Activated CD4-positive, alpha-beta T cell treated with anti-CD3 and anti-CD28 coated beads, Interleukin-2, amount 10 ng/mL, durations not matched to agents 24 days and 14 days (primary cell): ENCODE data around the gene RCOR3. TPM values are rescaled to one million over a fixed set of nuclear protein-coding genes. Genes with fewer than 3 reads are reported as not detected.
"Not testable (repeated sequence)": the region's sequence is repeated elsewhere in the genome, so short reads cannot be mapped to it uniquely, and the experiment has no call there.

ENCODE experiments used
- DNase-seq: peaks from one replicate; pipeline ENCODE4 v3.0.0; 2022
- H3K27ac Mint-ChIP-seq: one replicate; pipeline ENCODE4 v1.8.0; 2022; ENCODE audit warnings: mild to moderate bottlenecking, mixed read lengths
- H3K27me3 Mint-ChIP-seq: one replicate; pipeline ENCODE4 v1.8.0; 2022; ENCODE audit warnings: mixed read lengths
- H3K36me3 Mint-ChIP-seq: one replicate; pipeline ENCODE4 v1.8.0; 2022; ENCODE audit warnings: low read depth, mild to moderate bottlenecking, mixed read lengths
- H3K4me1 Mint-ChIP-seq: one replicate; pipeline ENCODE4 v1.8.0; 2021; ENCODE audit warnings: mixed read lengths
- H3K4me3 Mint-ChIP-seq: one replicate; pipeline ENCODE4 v1.8.0; 2022; ENCODE audit warnings: mild to moderate bottlenecking, moderate library complexity, mixed read lengths
- H3K9me3 Mint-ChIP-seq: one replicate; pipeline ENCODE4 v1.8.0; 2021; ENCODE audit warnings: mixed read lengths
- intact Hi-C: fragments of 100-400 bp; cut with micrococcal nuclease; formaldehyde crosslinking; loops from one replicate; pipeline ENCODE4 v1.15.1; 2023
- total RNA-seq: library from RNA; stranded (reverse); gene quantifications from 2 replicates; pipeline ENCODE4 v1.2.3, GENCODE V29; 2022

RCOR3 gene
- total RNA-seq, 1 donor from 2014 or later, result 39.8 TPM

- H3K36me3 Mint-ChIP-seq, result peaks cover 53% of the 10 kb centered on the region
- DNase-seq, result no peak
- H3K9me3 Mint-ChIP-seq, result no peaks in the 10 kb centered on the region
- intact Hi-C loops, result no loop called here
- no peak overlapping the region for H3K4me3 Mint-ChIP-seq
- no peaks in the 10 kb centered on the region for H3K27me3 Mint-ChIP-seq
- peak overlapping the region; percentile 72 for H3K27ac Mint-ChIP-seq
- peaks cover 49% of the 10 kb centered on the region for H3K4me1 Mint-ChIP-seq
Measured at GRCh38 chr1:211344152-211344618, 85.0 kb downstream of the RCOR3 start.

- H3K4me3 Mint-ChIP-seq, result no peak overlapping the region
- peaks cover 61% of the 10 kb centered on the region for H3K36me3 Mint-ChIP-seq
- intact Hi-C loops, result no loop called here
- DNase-seq, result no peak
- H3K9me3 Mint-ChIP-seq, result no peaks in the 10 kb centered on the region
- peaks cover 49% of the 10 kb centered on the region for H3K4me1 Mint-ChIP-seq
- no peak overlapping the region for H3K27ac Mint-ChIP-seq
- H3K27me3 Mint-ChIP-seq, result no peaks in the 10 kb centered on the region
Measured at GRCh38 chr1:211345719-211346118, 86.6 kb downstream of the RCOR3 start.

DNA sequence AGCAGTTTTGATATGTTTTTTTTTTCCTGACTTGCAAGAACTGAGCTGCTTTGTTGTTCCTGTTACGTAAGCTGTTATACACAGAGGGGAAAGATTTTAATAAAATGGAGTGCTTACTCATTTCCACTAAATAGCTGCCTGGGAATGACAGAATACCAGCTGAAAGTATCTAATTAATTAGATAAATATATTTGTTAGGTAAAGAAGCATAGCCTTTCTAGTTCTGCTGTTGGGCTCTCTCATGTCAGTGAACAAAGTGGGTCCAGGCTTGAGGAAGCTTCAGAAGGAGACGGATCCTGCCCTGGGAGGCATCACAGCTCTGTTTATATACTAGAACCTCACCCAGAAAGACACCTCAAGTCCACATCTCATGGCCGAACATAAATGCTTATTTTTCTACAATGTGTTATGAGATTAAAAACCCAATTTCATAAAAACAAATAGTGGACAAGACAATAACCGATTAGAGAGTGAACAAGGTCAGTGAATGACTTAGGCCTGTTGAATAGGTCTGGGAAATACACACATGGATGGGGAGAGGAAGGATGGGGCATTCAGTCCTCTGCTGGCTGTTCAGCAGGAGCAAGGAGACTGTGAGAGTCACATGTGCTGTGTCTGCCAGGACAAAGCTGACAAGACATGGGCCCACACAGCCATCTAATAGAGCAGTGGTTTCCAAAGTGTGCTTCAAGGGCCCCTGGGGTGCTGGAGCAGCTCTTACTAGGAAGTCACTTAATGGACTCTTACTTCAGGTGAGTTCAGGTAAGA lies 88.1 kb downstream of the RCOR3 start:
- no peak for DNase-seq

DNA sequence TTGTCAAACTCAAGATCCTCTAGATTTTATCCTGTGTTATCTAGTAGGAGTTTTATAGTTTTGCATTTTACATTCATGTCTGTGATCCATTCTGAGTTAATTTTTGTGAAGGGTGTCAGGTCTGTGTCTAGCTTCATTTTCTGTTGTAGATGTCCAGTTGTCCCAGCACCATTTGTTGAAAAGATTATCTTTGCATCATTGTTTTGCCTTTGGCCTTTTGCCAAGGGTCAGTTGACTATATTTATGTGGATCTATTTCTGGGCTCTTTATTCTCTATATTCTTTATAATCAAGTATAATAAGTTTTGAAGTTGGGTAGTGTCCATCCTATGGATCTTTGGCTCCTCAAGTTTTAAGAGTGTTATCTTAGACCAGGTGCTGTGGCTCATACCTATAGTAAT lies 89.4 kb downstream of the RCOR3 start:
- Mint-ChIP-seq H3K4me1 (peaks cover 44% of the 10 kb centered on the region), H3K9me3 (peaks cover 6% of the 10 kb centered on the region), H3K27me3 (no peaks in the 10 kb centered on the region), H3K4me3 (no peak overlapping the region), H3K36me3 (peaks cover 66% of the 10 kb centered on the region), H3K27ac (no peak overlapping the region)
- intact Hi-C loops, result no loop called here
- DNase-seq, result no peak

More for the DNA sequence above, 88.1 kb downstream of the RCOR3 start:
- Mint-ChIP-seq H3K4me1 (peaks cover 43% of the 10 kb centered on the region), H3K27ac (no peak overlapping the region), H3K9me3 (peaks cover 6% of the 10 kb centered on the region), H3K27me3 (no peaks in the 10 kb centered on the region), H3K4me3 (no peak overlapping the region), H3K36me3 (peaks cover 63% of the 10 kb centered on the region)
- intact Hi-C loops, result no loop called here

GRCh38 chr1:211349741-211350140 lies 90.6 kb downstream of the RCOR3 start:
- Mint-ChIP-seq H3K27me3 (no peaks in the 10 kb centered on the region), H3K36me3 (peaks cover 67% of the 10 kb centered on the region), H3K4me1 (peaks cover 43% of the 10 kb centered on the region), H3K9me3 (peaks cover 6% of the 10 kb centered on the region), H3K27ac (no peak overlapping the region), H3K4me3 (no peak overlapping the region)
- DNase-seq, result no peak
- intact Hi-C loops, result no loop called here

DNA sequence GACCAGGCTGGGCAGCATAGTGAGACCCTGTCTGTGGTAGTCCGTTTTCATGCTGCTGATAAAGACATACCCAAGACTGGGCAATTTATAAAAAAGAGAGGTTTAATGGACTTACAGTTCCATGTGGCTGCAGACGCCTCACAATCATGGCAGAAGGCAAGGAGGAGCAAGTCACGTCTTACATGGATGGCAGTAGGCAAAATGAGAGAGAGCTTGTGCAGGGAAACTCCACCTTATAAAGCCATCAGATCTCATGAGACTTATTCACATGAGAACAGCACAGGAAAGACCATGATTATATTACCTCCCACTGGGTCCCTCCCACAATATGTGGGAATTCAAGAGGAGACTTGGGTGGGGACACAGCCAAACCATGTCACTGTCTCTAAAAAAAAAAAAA lies 92.9 kb downstream of the RCOR3 start:
- Mint-ChIP-seq H3K4me3 (peak overlapping the region; percentile 19), H3K4me1 (peaks cover 51% of the 10 kb centered on the region), H3K27ac (peak overlapping the region; percentile 21), H3K36me3 (peaks cover 70% of the 10 kb centered on the region)
- intact Hi-C loops, H3K9me3 Mint-ChIP-seq, H3K27me3 Mint-ChIP-seq, DNase-seq: not testable (repeated sequence)

DNA sequence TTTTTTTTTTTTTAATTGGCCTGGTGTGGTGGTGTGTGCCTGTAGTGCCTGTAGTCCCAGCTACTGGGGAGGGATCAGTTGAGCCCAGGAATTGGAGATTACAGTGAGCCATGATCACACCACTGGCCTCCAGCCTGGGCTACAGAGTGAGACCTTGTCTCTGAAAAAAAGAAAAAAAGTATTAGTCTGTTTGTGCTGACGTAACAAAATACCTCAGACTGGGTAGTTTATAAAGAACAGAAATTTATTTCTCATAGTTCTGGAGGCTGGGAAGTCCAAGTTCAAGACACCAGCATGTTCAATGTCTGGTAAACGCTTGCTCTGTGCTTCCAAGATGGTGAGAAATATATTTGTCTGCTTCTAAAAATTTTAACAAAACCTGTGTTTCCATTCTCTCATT lies 93.3 kb downstream of the RCOR3 start:
- H3K9me3 Mint-ChIP-seq, result peaks cover 6% of the 10 kb centered on the region
- no peak for DNase-seq
- H3K4me1 Mint-ChIP-seq, result peaks cover 52% of the 10 kb centered on the region
- H3K4me3 Mint-ChIP-seq, result no peak overlapping the region
- H3K36me3 Mint-ChIP-seq, result peaks cover 71% of the 10 kb centered on the region
- H3K27ac Mint-ChIP-seq, result no peak overlapping the region
- no peaks in the 10 kb centered on the region for H3K27me3 Mint-ChIP-seq
- intact Hi-C loops, result no loop called here

- Mint-ChIP-seq H3K36me3 (peaks cover 69% of the 10 kb centered on the region), H3K9me3 (peaks cover 6% of the 10 kb centered on the region), H3K4me3 (peak overlapping the region; percentile 67), H3K27me3 (no peaks in the 10 kb centered on the region), H3K4me1 (peaks cover 50% of the 10 kb centered on the region), H3K27ac (peak overlapping the region; percentile 79)
- DNase-seq, result peak; percentile 81
- intact Hi-C loops, result loop anchor here (1.0 kb wide), 1 partner anchor 30 kb away; no protein-coding TSS in a partner anchor
Measured at GRCh38 chr1:211352985-211353515, 93.9 kb downstream of the RCOR3 start.

GRCh38 chr1:211353562-211354212 lies 94.5 kb downstream of the RCOR3 start:
- peaks cover 50% of the 10 kb centered on the region for H3K4me1 Mint-ChIP-seq
- peak overlapping the region; percentile 67 for H3K4me3 Mint-ChIP-seq
- no peaks in the 10 kb centered on the region for H3K27me3 Mint-ChIP-seq

DNA sequence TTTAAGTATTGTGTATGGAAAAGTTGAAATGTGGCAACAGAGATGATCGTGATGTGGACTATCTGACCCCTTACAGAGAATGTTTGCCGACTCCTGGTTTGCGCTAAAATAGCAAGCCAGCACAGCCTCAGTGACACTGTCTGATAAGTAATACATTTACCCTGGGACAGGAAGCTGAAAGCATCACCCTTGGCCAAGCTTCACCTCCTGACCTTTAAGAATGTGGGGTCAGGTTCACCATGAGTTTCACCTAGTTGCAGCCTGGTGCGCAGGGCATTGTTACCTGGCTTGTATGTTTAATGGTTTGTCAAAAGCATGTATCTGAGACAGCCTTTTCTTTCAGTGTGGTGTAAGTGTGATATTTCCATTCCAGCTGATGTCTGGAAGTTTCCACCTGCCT lies 96.7 kb downstream of the RCOR3 start:
- peak overlapping the region; percentile 43 for H3K27ac Mint-ChIP-seq
- intact Hi-C loops, result no loop called here
- peaks cover 51% of the 10 kb centered on the region for H3K4me1 Mint-ChIP-seq
- H3K36me3 Mint-ChIP-seq, result peaks cover 66% of the 10 kb centered on the region
- DNase-seq, result no peak
- H3K9me3 Mint-ChIP-seq, result peaks cover 6% of the 10 kb centered on the region
- no peak overlapping the region for H3K4me3 Mint-ChIP-seq
- H3K27me3 Mint-ChIP-seq, result no peaks in the 10 kb centered on the region

More at GRCh38 chr1:211353562-211354212, 94.5 kb downstream of the RCOR3 start:
- peak overlapping the region; percentile 79 for H3K27ac Mint-ChIP-seq
- intact Hi-C loops, result loop anchor here (1.0 kb wide), 1 partner anchor 30 kb away; no protein-coding TSS in a partner anchor
- H3K9me3 Mint-ChIP-seq, result peaks cover 6% of the 10 kb centered on the region
- peaks cover 66% of the 10 kb centered on the region for H3K36me3 Mint-ChIP-seq
- no peak for DNase-seq

- Mint-ChIP-seq H3K27ac (peak overlapping the region; percentile 43), H3K4me3 (no peak overlapping the region), H3K9me3 (peaks cover 3% of the 10 kb centered on the region), H3K36me3 (peaks cover 64% of the 10 kb centered on the region), H3K27me3 (no peaks in the 10 kb centered on the region), H3K4me1 (peaks cover 49% of the 10 kb centered on the region)
- no peak for DNase-seq
- intact Hi-C loops, result no loop called here
Measured at GRCh38 chr1:211356723-211357407, 97.7 kb downstream of the RCOR3 start.

- no peaks in the 10 kb centered on the region for H3K9me3 Mint-ChIP-seq
- intact Hi-C loops, result no loop called here
- peaks cover 59% of the 10 kb centered on the region for H3K36me3 Mint-ChIP-seq
- no peak overlapping the region for H3K4me3 Mint-ChIP-seq
- H3K27ac Mint-ChIP-seq, result no peak overlapping the region
- no peaks in the 10 kb centered on the region for H3K27me3 Mint-ChIP-seq
- H3K4me1 Mint-ChIP-seq, result peaks cover 36% of the 10 kb centered on the region
- DNase-seq, result no peak
Measured at GRCh38 chr1:211358685-211359084, 99.5 kb downstream of the RCOR3 start.

DNA sequence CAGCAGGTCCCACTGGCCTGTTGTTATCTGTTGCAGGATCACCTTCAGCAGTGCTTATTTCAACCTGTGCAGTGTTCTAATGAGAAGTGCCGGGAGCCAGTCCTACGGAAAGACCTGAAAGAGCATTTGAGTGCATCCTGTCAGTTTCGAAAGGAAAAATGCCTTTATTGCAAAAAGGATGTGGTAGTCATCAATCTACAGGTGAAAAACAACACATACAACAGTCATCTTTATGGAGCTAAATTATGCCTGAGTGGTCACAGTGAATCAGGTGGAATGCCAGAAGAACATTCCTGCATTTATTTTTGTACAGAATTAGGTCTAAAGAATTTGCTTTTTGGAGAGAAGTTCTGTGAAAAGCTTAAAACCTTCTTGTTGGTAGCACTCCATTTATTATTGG lies 100.7 kb downstream of the RCOR3 start:
- Mint-ChIP-seq H3K36me3 (peaks cover 63% of the 10 kb centered on the region), H3K4me1 (peaks cover 31% of the 10 kb centered on the region), H3K27me3 (no peaks in the 10 kb centered on the region), H3K9me3 (no peaks in the 10 kb centered on the region), H3K4me3 (no peak overlapping the region), H3K27ac (peak overlapping the region; percentile 51)
- no peak for DNase-seq
- intact Hi-C loops, result no loop called here
